Daoy (cell line): Measurements from ENCODE around the gene TPGS1. TPM values are rescaled to one million over a fixed set of nuclear protein-coding genes. Genes with fewer than 3 reads are reported as not detected.

Source experiments
- total RNA-seq: library from RNA; depleted of rRNA; stranded (reverse); fragments of >200 nt; shearing (Covaris generic); gene quantifications from 2 replicates; pipeline ENCODE4 v1.2.3, GENCODE V29; 2014; rRNA removed

TPGS1 gene
- total RNA-seq, 1 experiment from 2014 or later: 54.9 TPM

Other genes starting within 250 kb of the TPGS1 start
- 42.7 and 54.6 TPM in 2 replicates for gene PLPP2, start 216.1 kb upstream of the TPGS1 start, total RNA-seq
- gene MIER2, start 162.7 kb upstream of the TPGS1 start, total RNA-seq: 8.8 and 12.9 TPM in 2 replicates
- gene C2CD4C, start 98.3 kb upstream of the TPGS1 start, total RNA-seq: 0.06 TPM in 1 of 2 replicates, not detected in the other
- gene SHC2, start 46.5 kb upstream of the TPGS1 start, total RNA-seq: 0.11 TPM in 1 of 2 replicates, not detected in the other
- not detected in 2 replicates for gene MADCAM1, start 11.0 kb upstream of the TPGS1 start, total RNA-seq
- 105 and 108 TPM in 2 replicates for gene CDC34, start 24.3 kb downstream of the TPGS1 start, total RNA-seq
- 4.2 and 5.5 TPM in 2 replicates for gene GZMM, start 36.6 kb downstream of the TPGS1 start, total RNA-seq
- 501 and 514 TPM in 2 replicates for gene BSG, start 65.1 kb downstream of the TPGS1 start, total RNA-seq
- gene HCN2, start 82.4 kb downstream of the TPGS1 start, total RNA-seq: 0.09 and 0.97 TPM in 2 replicates
- gene POLRMT, start 126.0 kb downstream of the TPGS1 start, total RNA-seq: 92.3 and 96.8 TPM in 2 replicates
- gene FGF22, start 132.4 kb downstream of the TPGS1 start, total RNA-seq: not detected in 2 replicates
- gene RNF126, start 155.7 kb downstream of the TPGS1 start, total RNA-seq: 58.2 and 62.7 TPM in 2 replicates
- 104 and 119 TPM in 2 replicates for gene FSTL3, start 168.9 kb downstream of the TPGS1 start, total RNA-seq
- not detected in 2 replicates for gene PRSS57, start 188.0 kb downstream of the TPGS1 start, total RNA-seq
- gene PALM, start 201.4 kb downstream of the TPGS1 start, total RNA-seq: 1.1 and 7.7 TPM in 2 replicates
- gene MISP, start 243.6 kb downstream of the TPGS1 start, total RNA-seq: 1.5 and 2.0 TPM in 2 replicates